HG02678 (cell line): ENCODE measurements around the gene NCLN.

Source experiments
- ATAC-seq: cut with Tn5 transposase; IDR thresholded peaks from one replicate; pipeline ENCODE4 v1.9.1; 2021; ENCODE audit warnings: mild to moderate bottlenecking, moderate library complexity; ENCODE audit not compliant: unreplicated experiment

The NCLN gene

GRCh38 chr19:3253270-3253669, 67.5 kb downstream of the NCLN start:
- no peak for ATAC-seq

GRCh38 chr19:3254520-3254919, 68.8 kb downstream of the NCLN start:
- ATAC-seq: no peak

- ATAC-seq: no peak
These were observed 71.3 kb downstream of the NCLN start for GRCh38 chr19:3257071-3257470.
